ENCODE results near the gene RAET1L.
"Not testable (repeated sequence)": the region's sequence is repeated elsewhere in the genome, so short reads cannot be mapped to it uniquely, and the experiment has no call there.

The RAET1L gene

GRCh38 chr6:149991838-149992237, 33.5 kb downstream of the RAET1L start:
- DNase-seq (ENCODE audit: low read depth in 2 of 3, low spot score in 2 of 3), result no peak

GRCh38 chr6:149991472-149991795, 33.9 kb downstream of the RAET1L start:
- not testable (repeated sequence) for DNase-seq (ENCODE audit: low read depth in 2 of 3, low spot score in 2 of 3)

DNA sequence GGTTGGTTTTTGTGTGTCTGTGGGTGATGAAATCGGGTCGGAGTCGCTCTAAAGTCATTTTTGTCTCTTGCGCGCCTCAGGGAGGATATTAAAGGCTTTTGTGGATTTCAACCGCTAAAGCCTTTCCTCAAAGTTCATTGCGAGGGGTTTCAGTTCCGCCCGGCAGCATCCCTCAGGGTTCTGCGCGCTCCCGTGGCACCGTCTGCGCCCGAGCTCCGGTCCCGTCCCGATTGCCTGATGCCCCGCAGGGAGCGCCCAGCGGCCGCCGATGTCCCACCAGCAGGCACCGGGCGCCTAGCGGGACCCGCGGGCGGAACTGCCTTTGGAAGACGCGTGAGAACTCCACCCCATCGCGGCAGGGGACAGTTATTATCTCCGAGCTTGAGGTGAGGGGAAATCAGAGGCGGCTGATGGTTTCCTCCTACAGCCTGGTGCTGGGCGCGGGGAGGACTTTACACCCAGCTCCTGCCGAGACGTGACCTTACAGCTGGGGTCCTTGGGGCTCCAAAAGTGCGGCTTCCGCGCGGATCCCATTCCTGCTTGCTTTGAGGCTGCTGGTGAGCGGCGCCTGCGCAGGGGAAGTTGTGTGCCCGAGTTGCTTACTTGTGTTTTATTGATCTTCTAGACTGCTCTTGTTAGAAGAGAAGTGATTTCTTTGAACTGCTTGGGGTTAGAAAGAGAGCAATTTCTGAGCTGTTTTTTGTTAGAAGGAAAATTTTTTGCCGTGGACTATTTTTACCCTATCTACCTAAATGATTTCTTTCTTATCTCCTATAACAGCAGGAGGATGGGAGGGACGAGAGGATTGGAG, 34.5 kb downstream of the RAET1L start:
- DNase-seq (ENCODE audit: low read depth in 2 of 3, low spot score in 2 of 3), result no peak

GRCh38 chr6:149990212-149990660, 35.1 kb downstream of the RAET1L start:
- no peak for DNase-seq (ENCODE audit: low read depth in 2 of 3, low spot score in 2 of 3)

- DNase-seq (ENCODE audit: low read depth in 2 of 3, low spot score in 2 of 3), result no peak
Observed at GRCh38 chr6:149988550-149989346, 36.6 kb downstream of the RAET1L start.

DNA sequence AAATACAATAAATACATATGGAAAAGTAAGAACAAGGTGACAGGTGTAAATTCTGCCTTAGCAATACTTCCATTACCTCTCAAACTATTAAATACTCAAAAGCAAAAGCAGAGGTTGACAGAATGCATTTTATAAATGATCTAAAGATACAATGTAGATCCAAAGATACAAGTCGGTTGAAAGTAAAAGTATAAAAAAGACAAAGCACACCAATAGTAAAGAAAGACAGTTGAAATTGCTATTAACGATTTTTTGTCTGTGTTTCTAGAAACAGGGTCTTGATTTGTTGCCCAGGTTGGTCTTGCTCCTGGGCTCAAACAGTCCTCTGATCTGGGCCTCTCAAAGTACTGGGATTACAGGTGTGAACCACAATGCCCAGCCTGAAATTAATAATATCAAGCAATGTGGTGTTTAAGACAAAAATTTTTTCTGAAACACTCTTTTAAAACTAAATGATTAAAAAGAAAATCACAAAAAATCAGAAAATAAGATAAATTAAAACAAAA, 37.7 kb downstream of the RAET1L start:
- no peak for DNase-seq (ENCODE audit: low read depth in 2 of 3, low spot score in 2 of 3)

- DNase-seq (ENCODE audit: low read depth in 2 of 3, low spot score in 2 of 3), result no peak
Observed at GRCh38 chr6:149985481-149985937, 39.8 kb downstream of the RAET1L start.

- DNase-seq (ENCODE audit: low read depth in 2 of 3, low spot score in 2 of 3), result no peak
Observed at GRCh38 chr6:149984773-149985172, 40.6 kb downstream of the RAET1L start.

DNA sequence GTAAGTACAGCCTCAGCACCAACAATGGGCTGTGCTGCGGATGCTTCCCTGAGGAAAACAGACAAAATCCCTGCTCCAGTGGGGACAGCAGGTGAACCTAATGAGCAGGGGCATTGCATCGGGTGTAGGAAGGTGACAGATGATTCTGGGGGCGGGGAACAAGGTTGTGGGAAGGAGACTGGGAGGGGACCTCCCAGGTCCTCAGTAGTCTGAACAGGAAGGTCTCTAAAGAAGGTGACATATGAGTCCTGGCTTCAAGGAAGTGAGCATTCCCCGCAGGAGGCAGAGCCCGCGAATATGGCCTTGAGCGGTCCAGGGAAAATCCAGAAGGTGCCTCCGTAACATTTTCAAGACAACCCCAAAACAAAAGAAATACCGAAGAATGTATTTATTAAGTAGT, 42.2 kb downstream of the RAET1L start:
- DNase-seq (ENCODE audit: low read depth in 2 of 3, low spot score in 2 of 3), result no peak

DNA sequence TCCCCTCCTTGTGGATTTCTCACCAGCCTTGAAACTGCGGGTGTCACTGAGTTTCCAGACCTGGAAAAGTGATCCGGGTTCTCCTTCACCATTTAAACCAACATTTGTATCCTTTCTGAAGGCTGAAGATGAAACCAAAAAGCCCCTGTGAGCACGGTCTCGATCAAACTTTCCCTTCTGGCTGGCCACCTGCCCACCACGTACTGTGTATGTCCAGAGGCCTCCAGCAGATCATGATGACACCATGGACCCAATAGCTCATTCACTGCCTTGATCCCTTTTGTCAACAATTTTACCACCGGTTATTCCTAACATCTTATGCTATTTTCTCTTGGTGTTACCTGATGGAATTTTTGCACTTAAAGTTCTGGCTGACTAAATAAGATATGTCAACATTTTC, 46.0 kb downstream of the RAET1L start:
- DNase-seq (ENCODE audit: low read depth in 2 of 3, low spot score in 2 of 3), result no peak

- no peak for DNase-seq (ENCODE audit: low read depth in 2 of 3, low spot score in 2 of 3)
Observed at GRCh38 chr6:149978610-149979009, 46.7 kb downstream of the RAET1L start.

DNA sequence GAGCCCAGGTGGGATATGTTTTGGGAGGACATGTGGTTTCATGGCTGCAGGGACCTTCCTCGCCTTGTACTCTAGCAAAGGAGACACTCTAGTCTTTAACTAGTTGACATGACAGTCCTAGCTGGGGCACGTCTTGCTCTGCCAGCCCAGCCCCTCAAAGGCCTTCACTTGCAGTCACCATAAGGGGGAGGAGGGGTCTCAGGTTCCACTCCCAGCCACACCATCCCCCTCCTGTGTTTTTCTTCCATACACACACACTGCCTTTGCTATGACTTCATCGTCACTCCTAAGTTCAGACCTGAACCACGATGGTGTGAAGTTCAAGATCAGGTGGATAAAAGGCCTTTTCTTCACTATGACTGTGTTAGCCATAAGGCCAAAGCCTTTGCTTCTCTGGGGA, 48.1 kb downstream of the RAET1L start:
- DNase-seq (ENCODE audit: low read depth in 2 of 3, low spot score in 2 of 3), result no peak

- DNase-seq (ENCODE audit: low read depth in 2 of 3, low spot score in 2 of 3), result no peak
Observed at GRCh38 chr6:149975400-149975799, 49.9 kb downstream of the RAET1L start.

- DNase-seq (ENCODE audit: low read depth in 2 of 3, low spot score in 2 of 3), result no peak
Observed at GRCh38 chr6:149974825-149975224, 50.5 kb downstream of the RAET1L start.

- not testable (repeated sequence) for DNase-seq (ENCODE audit: low read depth in 2 of 3, low spot score in 2 of 3)
Observed at GRCh38 chr6:149974394-149974793, 50.9 kb downstream of the RAET1L start.

DNA sequence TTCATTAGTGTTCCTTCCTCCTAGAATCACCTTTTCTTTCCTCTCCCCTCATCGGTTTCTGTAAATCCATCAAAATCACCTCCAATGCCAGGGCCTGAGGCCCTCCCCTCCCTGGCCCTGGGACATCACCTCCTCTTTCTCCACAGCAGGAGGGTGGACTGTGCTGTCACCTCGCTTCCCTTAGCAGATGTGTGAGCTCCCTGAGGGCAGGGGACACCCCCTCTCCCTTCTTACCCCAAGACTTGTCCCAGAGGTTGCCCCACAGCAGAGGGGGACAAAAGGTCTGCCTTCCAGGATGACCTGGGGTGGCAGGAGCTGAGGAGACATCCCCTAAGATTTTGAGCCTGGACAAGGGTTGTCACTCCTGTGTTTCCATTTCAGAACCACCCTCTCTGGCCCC, 55.7 kb downstream of the RAET1L start:
- DNase-seq (ENCODE audit: low read depth in 2 of 3, low spot score in 2 of 3), result no peak

- DNase-seq (ENCODE audit: low read depth in 2 of 3, low spot score in 2 of 3), result not testable (repeated sequence)
Observed at GRCh38 chr6:149968909-149969308, 56.4 kb downstream of the RAET1L start.
